HG02943 (cell line): Measurements from ENCODE around the gene MIEF1.
"Not testable (repeated sequence)": the region's sequence is repeated elsewhere in the genome, so short reads cannot be mapped to it uniquely, and the experiment has no call there.

Experiments
- ATAC-seq: cut with Tn5 transposase; IDR thresholded peaks from one replicate; pipeline ENCODE4 v1.9.1; 2021; ENCODE audit warnings: mild to moderate bottlenecking, low read depth, moderate library complexity; ENCODE audit not compliant: unreplicated experiment

MIEF1 gene

GRCh38 chr22:39489094-39490068, 12.7 kb upstream of the MIEF1 start:
- ATAC-seq: no peak

GRCh38 chr22:39490135-39490798, 11.8 kb upstream of the MIEF1 start:
- no peak for ATAC-seq

GRCh38 chr22:39490966-39491680, 11.0 kb upstream of the MIEF1 start:
- ATAC-seq: no peak

GRCh38 chr22:39491696-39492095, 10.4 kb upstream of the MIEF1 start:
- no peak for ATAC-seq

- ATAC-seq: no peak
Observed at GRCh38 chr22:39492186-39492585, 9.9 kb upstream of the MIEF1 start.

- no peak for ATAC-seq
Observed at GRCh38 chr22:39493759-39494158, 8.3 kb upstream of the MIEF1 start.

GRCh38 chr22:39494471-39495120, 7.5 kb upstream of the MIEF1 start:
- no peak for ATAC-seq

- ATAC-seq: no peak
Observed at GRCh38 chr22:39496131-39496838, 5.8 kb upstream of the MIEF1 start.

- no peak for ATAC-seq
Observed at GRCh38 chr22:39497429-39497828, 4.7 kb upstream of the MIEF1 start.

GRCh38 chr22:39498368-39498767, 3.7 kb upstream of the MIEF1 start:
- no peak for ATAC-seq

GRCh38 chr22:39498802-39499201, 3.3 kb upstream of the MIEF1 start:
- ATAC-seq: no peak

GRCh38 chr22:39500101-39500500, 2.0 kb upstream of the MIEF1 start:
- no peak for ATAC-seq

GRCh38 chr22:39501644-39502108, 414 bp upstream of the MIEF1 start:
- no peak for ATAC-seq

GRCh38 chr22:39502789-39503409, 809 bp downstream of the MIEF1 start:
- no peak for ATAC-seq

- no peak for ATAC-seq
Observed at GRCh38 chr22:39503630-39504029, 1.5 kb downstream of the MIEF1 start.

GRCh38 chr22:39504071-39504470, 2.0 kb downstream of the MIEF1 start:
- no peak for ATAC-seq

- ATAC-seq: not testable (repeated sequence)
Observed at GRCh38 chr22:39507021-39507420, 4.9 kb downstream of the MIEF1 start.

- ATAC-seq: no peak
Observed at GRCh38 chr22:39508393-39508792, 6.3 kb downstream of the MIEF1 start.

GRCh38 chr22:39510529-39511149, 8.5 kb downstream of the MIEF1 start:
- no peak for ATAC-seq
